Activated T-helper 2 cell treated with anti-CD3 and anti-CD28 coated beads, Interferon-gamma antibody, Interleukin-2, Interleukin-4, amounts not matched to agents 10 μg/mL and 5 μg/mL and 100 μg/mL, durations not matched to agents 14 hours and 24 hours and 36 hours (primary cell): Measurements from ENCODE around the gene STRBP. TPM values are rescaled to one million over a fixed set of nuclear protein-coding genes. Genes with fewer than 3 reads are reported as not detected.
A peak's percentile ranks its signal among the peaks of the same experiment; 100 is the strongest.

Source experiments
- DNase-seq: peaks from one replicate; pipeline ENCODE4 v3.0.0; 2021; ENCODE audit warnings: low spot score
- H3K27ac Mint-ChIP-seq: one replicate; pipeline ENCODE4 v1.8.0; 2021; ENCODE audit warnings: mixed read lengths
- H3K27me3 Mint-ChIP-seq: one replicate; pipeline ENCODE4 v1.8.0; 2021; ENCODE audit warnings: low read depth, mixed read lengths
- H3K36me3 Mint-ChIP-seq: one replicate; pipeline ENCODE4 v1.8.0; 2021; ENCODE audit warnings: low read depth, mixed read lengths
- H3K4me1 Mint-ChIP-seq: one replicate; pipeline ENCODE4 v1.8.0; 2021; ENCODE audit warnings: low read depth, mixed read lengths
- H3K4me3 Mint-ChIP-seq: one replicate; pipeline ENCODE4 v1.8.0; 2021; ENCODE audit warnings: low read depth, mild to moderate bottlenecking, moderate library complexity, mixed read lengths
- H3K9me3 Mint-ChIP-seq: one replicate; pipeline ENCODE4 v1.8.0; 2021; ENCODE audit warnings: mixed read lengths
- intact Hi-C: fragments of 100-400 bp; cut with micrococcal nuclease; formaldehyde crosslinking; loops from one replicate; pipeline ENCODE4 v1.15.1; 2023
- total RNA-seq: library from RNA; stranded (reverse); gene quantifications from 2 replicates; pipeline ENCODE4 v1.2.3, GENCODE V29; 2022

Gene STRBP
- total RNA-seq, 1 donor from 2014 or later = 19.9 TPM

DNA sequence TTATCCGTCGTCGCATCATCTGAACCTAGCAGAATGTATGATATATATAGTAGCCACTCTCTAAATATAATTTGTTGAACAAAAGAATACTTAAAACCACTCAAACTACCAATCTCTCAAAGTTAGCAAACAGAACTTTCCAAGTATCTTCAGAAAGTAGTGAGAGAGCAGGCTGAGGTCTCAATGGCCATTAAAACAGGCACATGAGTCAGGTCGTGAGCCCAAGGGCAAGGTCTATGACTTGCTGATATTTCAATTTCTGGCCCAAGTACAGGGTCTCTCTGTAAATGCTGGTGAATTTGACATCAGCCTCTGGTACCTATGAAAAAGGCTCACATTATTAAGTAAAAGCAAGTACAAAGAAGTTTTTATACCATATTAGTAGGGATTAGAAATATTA is 139.8 kb downstream of the STRBP start:
- peaks cover 4% of the 10 kb centered on the region for H3K36me3 Mint-ChIP-seq
- H3K27me3 Mint-ChIP-seq = no peaks in the 10 kb centered on the region
- no peaks in the 10 kb centered on the region for H3K4me1 Mint-ChIP-seq
- no peak for DNase-seq
- H3K9me3 Mint-ChIP-seq = no peaks in the 10 kb centered on the region
- intact Hi-C loops = no loop called here
- H3K4me3 Mint-ChIP-seq = no peak overlapping the region
- no peak overlapping the region for H3K27ac Mint-ChIP-seq

DNA sequence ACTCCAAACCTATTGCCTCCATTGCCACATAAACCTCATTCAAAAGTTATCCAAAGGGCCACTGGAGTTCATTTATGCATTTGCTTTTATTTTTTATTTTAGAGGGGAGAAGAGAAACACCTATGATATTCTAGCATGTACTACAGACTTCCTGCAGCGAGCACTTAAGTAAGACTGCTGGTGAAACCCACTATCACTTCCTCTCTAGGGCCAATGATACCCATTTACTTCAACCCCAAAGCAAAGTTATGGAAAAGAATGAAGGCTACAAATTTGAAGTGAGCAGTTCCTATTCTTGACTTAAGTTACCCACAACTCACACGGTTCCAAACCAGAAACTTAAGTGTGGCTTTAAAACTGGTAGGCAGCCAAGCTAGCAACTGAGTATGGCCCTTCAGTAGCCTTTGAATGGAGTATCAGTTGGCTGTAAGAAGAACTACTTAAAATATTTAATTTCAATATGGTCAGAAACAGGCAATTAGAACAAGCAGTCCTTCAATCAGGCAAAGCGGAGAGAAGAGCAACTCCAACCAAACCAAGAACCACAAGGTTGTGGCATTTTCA is 140.8 kb downstream of the STRBP start:
- DNase-seq = no peak
- H3K4me1 Mint-ChIP-seq = no peaks in the 10 kb centered on the region
- H3K27me3 Mint-ChIP-seq = no peaks in the 10 kb centered on the region
- no peaks in the 10 kb centered on the region for H3K9me3 Mint-ChIP-seq
- no peak overlapping the region for H3K27ac Mint-ChIP-seq
- H3K4me3 Mint-ChIP-seq = no peak overlapping the region
- intact Hi-C loops = no loop called here
- H3K36me3 Mint-ChIP-seq = peaks cover 4% of the 10 kb centered on the region

DNA sequence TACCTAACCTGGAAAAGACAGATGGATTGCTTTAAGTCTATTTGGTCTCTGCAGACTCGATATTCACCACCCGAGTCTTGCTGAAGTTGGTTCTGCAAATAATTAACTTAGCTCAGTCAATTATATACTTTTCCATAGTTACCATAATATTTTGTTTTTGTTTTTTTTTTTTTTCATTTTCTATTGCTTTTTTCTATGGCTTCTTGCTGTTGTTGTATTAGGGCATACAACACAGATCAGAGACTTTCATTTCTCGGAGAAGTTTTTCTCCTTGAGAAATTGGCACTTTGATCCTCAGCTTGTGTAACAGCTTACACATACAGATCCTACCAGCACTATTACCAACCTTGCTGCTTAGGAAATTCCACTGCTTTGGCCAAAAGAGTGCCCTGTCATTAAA is 146.9 kb downstream of the STRBP start:
- no peaks in the 10 kb centered on the region for H3K36me3 Mint-ChIP-seq
- no peaks in the 10 kb centered on the region for H3K4me1 Mint-ChIP-seq
- H3K27me3 Mint-ChIP-seq = no peaks in the 10 kb centered on the region
- intact Hi-C loops = no loop called here
- DNase-seq = no peak
- no peaks in the 10 kb centered on the region for H3K9me3 Mint-ChIP-seq
- H3K4me3 Mint-ChIP-seq = no peak overlapping the region
- H3K27ac Mint-ChIP-seq = no peak overlapping the region

DNA sequence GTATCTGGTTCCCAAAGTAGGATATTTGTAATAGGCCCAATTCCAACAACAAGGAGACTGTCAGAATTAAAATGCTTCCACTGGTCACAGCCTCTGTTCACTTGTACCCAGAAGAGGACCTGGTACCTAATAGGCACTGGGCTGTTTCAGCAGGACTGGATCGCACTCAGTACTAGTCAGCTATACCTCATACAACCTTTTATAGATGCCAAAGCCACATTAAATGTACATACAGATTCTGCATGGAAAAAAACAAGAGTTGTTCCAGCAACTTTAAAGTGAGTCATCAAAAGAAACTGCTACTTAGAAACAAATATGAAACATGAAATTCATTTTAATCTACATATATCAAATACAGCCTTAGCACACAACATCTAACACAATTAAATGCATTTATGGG is 147.4 kb downstream of the STRBP start:
- Mint-ChIP-seq H3K27ac (no peak overlapping the region), H3K4me1 (no peaks in the 10 kb centered on the region), H3K27me3 (no peaks in the 10 kb centered on the region), H3K9me3 (no peaks in the 10 kb centered on the region), H3K4me3 (no peak overlapping the region), H3K36me3 (peaks cover 2% of the 10 kb centered on the region)
- no peak for DNase-seq
- intact Hi-C loops = no loop called here

DNA sequence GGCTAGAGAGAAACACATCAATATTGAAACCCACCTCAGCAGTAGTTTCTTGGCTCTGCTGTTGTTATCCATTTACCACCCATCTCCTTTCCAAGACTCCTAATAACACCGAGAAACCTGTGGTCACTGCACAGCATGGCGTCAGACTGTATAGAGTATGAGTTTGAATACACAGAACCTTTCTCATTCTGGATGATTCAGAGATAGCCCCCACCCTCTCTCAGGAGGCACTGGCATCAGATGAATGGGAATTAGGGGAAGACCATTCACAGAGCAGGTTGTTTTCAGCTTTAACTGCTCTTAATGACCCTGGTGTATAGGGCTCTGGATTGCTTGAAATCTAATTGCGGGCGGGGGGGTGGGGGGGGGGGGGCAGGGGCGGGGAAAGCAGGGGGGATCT is 148.3 kb downstream of the STRBP start:
- DNase-seq = no peak
- Mint-ChIP-seq H3K27me3 (no peaks in the 10 kb centered on the region), H3K4me3 (no peak overlapping the region), H3K4me1 (no peaks in the 10 kb centered on the region), H3K9me3 (no peaks in the 10 kb centered on the region), H3K36me3 (peaks cover 4% of the 10 kb centered on the region), H3K27ac (no peak overlapping the region)
- intact Hi-C loops = no loop called here

DNA sequence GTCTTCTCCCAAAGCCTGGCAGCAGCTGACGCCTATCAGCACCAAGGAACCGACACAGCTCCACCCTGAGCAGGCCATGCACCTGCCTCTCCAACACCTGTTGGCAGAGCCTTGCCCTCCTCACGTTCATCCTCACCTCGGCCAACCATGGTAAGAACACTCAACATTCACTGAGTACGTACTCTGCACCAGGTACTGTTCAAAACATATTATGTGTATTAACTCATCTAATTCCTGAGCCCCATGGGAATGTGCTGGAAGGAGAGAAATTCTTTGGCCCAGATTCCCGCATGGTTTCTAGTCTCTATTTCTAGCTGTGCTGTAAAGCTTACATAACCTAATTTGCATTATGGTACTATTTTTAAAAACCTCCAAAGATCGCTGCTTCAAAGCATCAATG is 148.8 kb downstream of the STRBP start:
- H3K4me3 Mint-ChIP-seq = no peak overlapping the region
- H3K36me3 Mint-ChIP-seq = peaks cover 4% of the 10 kb centered on the region
- H3K27ac Mint-ChIP-seq = no peak overlapping the region
- no peaks in the 10 kb centered on the region for H3K4me1 Mint-ChIP-seq
- no peaks in the 10 kb centered on the region for H3K9me3 Mint-ChIP-seq
- no peaks in the 10 kb centered on the region for H3K27me3 Mint-ChIP-seq
- DNase-seq = no peak
- intact Hi-C loops = no loop called here

DNA sequence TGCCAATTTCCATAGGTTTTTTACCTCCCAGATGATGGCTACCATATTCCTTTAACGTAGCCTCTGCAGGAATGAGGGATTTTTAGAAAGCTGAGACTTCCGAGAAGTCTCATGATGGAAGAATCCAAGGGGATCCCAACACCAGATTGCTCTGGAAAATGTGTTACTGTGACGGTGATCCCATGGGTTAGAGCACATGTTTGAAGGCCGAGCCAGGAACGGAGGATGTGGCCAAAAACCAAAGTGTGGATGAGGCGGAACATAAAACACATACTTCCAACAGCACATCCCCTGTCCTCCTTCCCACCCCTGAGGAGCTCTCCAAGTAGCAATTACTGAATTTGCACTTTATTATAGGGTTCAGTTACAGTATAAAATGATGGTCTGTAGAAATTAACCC is 152.3 kb downstream of the STRBP start:
- no peaks in the 10 kb centered on the region for H3K27me3 Mint-ChIP-seq
- no peak for DNase-seq
- intact Hi-C loops = no loop called here
- H3K4me3 Mint-ChIP-seq = no peak overlapping the region
- H3K27ac Mint-ChIP-seq = no peak overlapping the region
- peaks cover 6% of the 10 kb centered on the region for H3K4me1 Mint-ChIP-seq
- H3K36me3 Mint-ChIP-seq = peaks cover 4% of the 10 kb centered on the region
- no peaks in the 10 kb centered on the region for H3K9me3 Mint-ChIP-seq

DNA sequence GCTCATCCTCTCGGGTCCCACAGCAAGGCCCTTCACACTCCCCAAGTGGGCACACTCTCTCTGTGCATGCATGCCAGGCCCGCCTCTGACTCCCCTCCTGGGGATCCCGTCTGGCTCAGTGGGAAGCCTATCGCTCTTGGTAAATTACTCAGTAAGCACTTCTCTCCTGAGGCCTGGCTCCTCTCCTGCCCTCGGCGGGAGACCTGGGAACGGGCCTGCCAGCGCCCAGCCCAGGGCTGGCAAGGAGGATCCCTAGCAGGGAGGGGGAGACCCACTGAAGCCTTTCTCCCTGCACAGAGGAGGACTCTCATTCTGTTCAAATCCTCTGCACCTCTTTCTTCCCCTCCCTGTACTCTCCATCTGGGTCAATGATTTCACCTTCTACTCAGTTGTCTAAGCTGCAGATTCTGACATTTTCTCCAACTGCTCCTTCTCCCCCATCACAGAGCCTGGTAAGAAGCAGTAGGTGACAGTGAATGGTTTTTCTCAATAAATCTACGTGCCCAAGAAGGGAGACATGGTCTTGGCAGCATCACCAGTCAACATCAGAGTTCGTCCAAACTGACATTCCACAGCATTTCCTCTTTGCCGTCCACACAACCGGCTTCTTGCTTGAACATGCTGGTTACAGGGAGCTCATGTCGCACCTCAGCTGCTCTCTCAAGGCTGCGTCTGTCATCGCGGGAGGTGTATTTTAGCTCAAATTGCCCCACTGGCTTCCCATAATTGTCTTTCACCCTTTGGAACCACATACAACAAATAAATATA is 153.1 kb downstream of the STRBP start:
- Mint-ChIP-seq H3K4me1 (peaks cover 6% of the 10 kb centered on the region), H3K9me3 (no peaks in the 10 kb centered on the region)
- intact Hi-C loops = no loop called here

DNA sequence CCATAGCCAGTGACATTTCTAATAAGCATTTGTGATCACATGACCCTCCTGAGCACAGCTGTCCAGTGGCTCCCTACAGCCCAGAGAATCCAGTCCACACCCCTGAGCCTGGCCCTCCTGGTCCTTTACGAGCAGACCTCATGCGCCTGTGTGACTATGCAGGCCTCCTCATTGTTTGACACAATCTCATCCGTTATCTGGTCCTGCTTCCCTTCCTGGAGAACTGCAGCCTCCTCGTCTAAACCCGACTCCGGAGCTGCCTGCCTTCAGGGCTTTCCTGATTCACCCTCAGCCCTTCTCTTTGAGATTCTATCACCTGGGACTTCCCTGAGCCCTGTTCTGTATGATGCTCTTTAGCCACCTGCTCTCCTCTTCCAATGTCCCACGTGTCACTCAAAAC is 155.2 kb downstream of the STRBP start:
- peaks cover 6% of the 10 kb centered on the region for H3K4me1 Mint-ChIP-seq
- peak overlapping the region; percentile 17 for H3K27ac Mint-ChIP-seq
- H3K9me3 Mint-ChIP-seq = no peaks in the 10 kb centered on the region
- H3K27me3 Mint-ChIP-seq = no peaks in the 10 kb centered on the region
- H3K4me3 Mint-ChIP-seq = no peak overlapping the region
- peaks cover 4% of the 10 kb centered on the region for H3K36me3 Mint-ChIP-seq
- no peak for DNase-seq
- intact Hi-C loops = no loop called here

More for the DNA sequence above, 153.1 kb downstream of the STRBP start:
- Mint-ChIP-seq H3K27ac (no peak overlapping the region), H3K27me3 (no peaks in the 10 kb centered on the region), H3K36me3 (peaks cover 4% of the 10 kb centered on the region), H3K4me3 (no peak overlapping the region)
- DNase-seq = no peak

DNA sequence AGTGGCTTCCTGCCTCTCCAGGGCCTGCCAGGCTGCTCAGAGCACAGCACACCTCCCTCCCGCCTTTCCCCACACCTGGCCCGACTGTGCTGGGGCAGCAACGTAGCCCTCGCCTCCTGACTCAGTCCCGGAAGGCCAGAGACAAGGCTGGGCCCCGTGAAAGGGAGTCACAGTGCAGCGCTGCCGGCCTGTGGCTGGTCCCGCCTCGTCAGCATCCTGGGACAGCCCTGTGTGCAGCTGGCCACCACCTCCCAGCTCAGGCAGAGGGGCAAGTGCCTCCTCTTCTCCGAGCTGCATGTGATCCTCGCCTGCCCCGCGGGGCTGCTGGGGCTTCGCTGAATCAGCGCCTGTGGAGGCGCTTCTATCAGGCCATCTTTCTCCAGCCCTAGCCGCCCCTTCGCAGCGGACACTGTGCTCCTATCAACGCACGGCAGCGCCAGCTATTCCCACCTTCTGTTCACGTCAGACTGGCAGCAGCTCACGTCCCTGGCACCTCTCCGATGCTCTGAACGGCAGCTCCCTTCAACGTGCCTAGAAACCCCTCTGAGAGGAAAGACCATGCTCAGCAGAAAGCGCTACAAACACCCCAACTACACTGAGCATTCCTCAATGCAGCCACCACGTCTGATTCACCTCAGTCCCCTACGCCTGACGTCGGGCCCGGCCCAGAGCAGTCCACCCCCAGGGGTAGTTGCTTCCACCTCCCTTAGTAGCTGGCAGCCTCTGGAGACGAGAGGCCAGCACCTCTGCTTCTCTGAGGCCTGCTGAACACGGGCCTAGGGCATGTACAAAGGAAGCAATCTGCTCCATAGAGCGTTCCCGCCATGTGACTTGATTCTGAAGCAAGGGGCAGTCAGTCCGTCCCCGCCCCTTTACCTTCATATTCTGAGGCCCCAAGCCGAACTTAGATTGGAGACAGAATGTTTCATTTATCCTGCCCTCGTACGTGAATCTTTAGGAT is 156.1 kb downstream of the STRBP start:
- Mint-ChIP-seq H3K4me3 (no peak overlapping the region), H3K9me3 (no peaks in the 10 kb centered on the region), H3K27ac (no peak overlapping the region), H3K36me3 (peaks cover 4% of the 10 kb centered on the region), H3K27me3 (no peaks in the 10 kb centered on the region), H3K4me1 (peaks cover 6% of the 10 kb centered on the region)
- intact Hi-C loops = no loop called here
- DNase-seq = no peak

DNA sequence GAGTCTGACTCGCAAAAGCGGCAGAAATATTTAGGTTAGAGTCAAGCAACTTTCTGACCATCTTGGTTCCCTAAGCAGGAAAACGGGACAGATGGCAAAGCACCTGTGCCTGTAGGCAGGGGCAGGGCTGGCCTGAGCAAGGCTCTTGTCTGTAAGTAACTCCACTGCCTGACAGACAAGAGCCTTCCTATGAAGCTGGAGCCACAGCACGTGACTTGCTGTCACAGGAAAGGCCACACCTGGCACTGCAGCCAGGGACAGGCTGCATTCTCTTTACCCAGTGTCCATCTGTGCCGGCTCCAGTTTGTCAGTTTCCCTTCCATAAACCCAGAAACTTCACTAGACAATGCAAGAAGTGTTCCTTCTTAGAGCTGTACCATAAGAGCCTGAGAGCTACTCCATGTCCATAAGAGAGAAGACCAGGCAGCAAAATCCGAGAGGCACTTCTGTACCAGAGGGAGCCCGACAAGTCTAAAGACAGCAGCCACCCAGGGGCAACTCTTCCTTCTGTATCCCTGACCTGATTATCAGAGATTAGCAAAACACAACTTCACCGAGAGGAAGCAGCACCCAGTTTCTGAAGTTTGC is 156.9 kb downstream of the STRBP start:
- H3K27ac Mint-ChIP-seq = no peak overlapping the region
- H3K4me1 Mint-ChIP-seq = peaks cover 6% of the 10 kb centered on the region
- no peak overlapping the region for H3K4me3 Mint-ChIP-seq
- intact Hi-C loops = no loop called here
- H3K9me3 Mint-ChIP-seq = no peaks in the 10 kb centered on the region
- H3K36me3 Mint-ChIP-seq = peaks cover 7% of the 10 kb centered on the region
- DNase-seq = no peak
- H3K27me3 Mint-ChIP-seq = no peaks in the 10 kb centered on the region

DNA sequence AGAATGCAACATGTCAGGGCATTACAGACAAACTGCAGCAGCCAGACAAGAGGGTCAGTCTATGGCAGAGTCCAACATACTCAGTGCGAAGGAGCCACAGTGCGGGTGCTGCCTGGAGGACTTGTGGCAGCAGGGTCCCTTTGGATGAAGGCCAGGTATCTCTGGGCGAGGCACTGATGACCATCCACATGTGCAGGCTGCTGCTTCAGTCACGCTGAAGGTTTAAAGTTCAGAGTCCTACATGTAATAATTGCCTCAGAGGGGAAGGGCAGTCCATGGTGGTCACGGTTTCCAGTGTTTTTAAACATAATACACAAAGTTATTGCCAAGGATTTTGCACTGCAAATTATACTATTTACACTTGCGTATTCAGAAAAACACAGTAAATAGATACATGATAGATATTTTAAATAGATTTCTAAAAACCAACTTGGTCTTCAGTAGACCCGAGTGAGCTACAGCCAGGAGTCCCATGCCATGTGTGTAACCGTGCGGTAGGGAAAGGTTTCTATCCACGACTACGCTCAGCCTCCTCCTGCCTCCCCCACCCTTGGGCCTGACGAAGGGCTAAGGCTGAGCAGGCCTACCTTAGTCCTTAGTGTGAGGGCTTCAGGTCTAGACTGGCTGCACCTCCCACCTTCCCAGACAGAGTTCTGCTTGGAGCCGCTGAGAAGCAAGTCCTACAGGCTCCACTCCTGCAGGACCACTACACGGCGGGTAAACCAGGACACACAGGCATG is 158.7 kb downstream of the STRBP start:
- no peaks in the 10 kb centered on the region for H3K9me3 Mint-ChIP-seq
- H3K27ac Mint-ChIP-seq = no peak overlapping the region
- no peak for DNase-seq
- no peak overlapping the region for H3K4me3 Mint-ChIP-seq
- intact Hi-C loops = no loop called here
- H3K4me1 Mint-ChIP-seq = peaks cover 6% of the 10 kb centered on the region
- peaks cover 4% of the 10 kb centered on the region for H3K36me3 Mint-ChIP-seq
- no peaks in the 10 kb centered on the region for H3K27me3 Mint-ChIP-seq
